Measurements from ENCODE around the gene TMEM52. TPM values are rescaled to one million over a fixed set of nuclear protein-coding genes. Genes with fewer than 3 reads are reported as not detected.

The TMEM52 gene
- total and polyA plus RNA-seq, 2 of the 13 experiments (the other 11 are each of a cell fraction or from before 2014, with no cell fraction given) = 13.2 to 18.7 TPM

- H4K20me1 ChIP-seq (ENCODE audit: insufficient read depth, low read length) = 0 out of 2 replicates have a peak, but pooled peaks cover 3% of the 10 kb centered on the region
- peaks cover 13% of the 10 kb centered on the region for H3K79me2 ChIP-seq (ENCODE audit: insufficient read depth, low read length)
- DNase-seq (ENCODE audit: low spot score) (peak; percentile 92), ATAC-seq (peak; percentile 28), FAIRE-seq (peak; percentile 96)
- H3K27ac ChIP-seq (ENCODE audit: extremely low read length, insufficient read depth, low read length) = peak overlapping the region; percentile 91
- H3K9ac ChIP-seq (ENCODE audit: insufficient read depth, low read depth, low read length) = peak overlapping the region; percentile 84
- peak overlapping the region; percentile 29 to 87 (median 54); a peak in 5 of 6 replicates for H3K4me3 ChIP-seq (replicated peaks in 1 of 3; ENCODE audit: insufficient read depth in 1 of 3, low read depth in 2 of 3, low read length in 3 of 3)
- no peaks in the 10 kb centered on the region for H3K9me3 ChIP-seq (ENCODE audit: low read length)
- intact Hi-C loops (cut with micrococcal nuclease; ENCODE audit: unreplicated experiment) (no loop called here), in situ Hi-C loops (cut with HindIII; ENCODE audit: extremely low pct_ligation_motif_present, low pct_unique_long_range_greater_than_20kb) (no loop called here)
- no peaks in the 10 kb centered on the region; a peak in 1 of 5 replicates for H3K36me3 ChIP-seq (replicated peaks in 1 of 2; ENCODE audit: control insufficient read depth in 1 of 2, insufficient read depth in 2 of 2, low read length in 2 of 2)
- ChIA-PET POLR2A (interaction anchor here (0.8 to 4.3 kb wide), 6 partner anchors 17 to 89 kb away, joined by 3 to 55 read pairs (median 8); partner anchors contain the start of gene TMEM52), CTCF (ENCODE audit: low intra/inter-chr PET ratio, low total read pairs) (no interaction called here)
- WGBS (ENCODE audit: low lambda C conversion rate) = 8% methylated on average over 13 of the region's 19 CpGs
- H3K27me3 ChIP-seq (ENCODE audit: control insufficient read depth in 1 of 2, insufficient read depth in 2 of 2, low read length in 2 of 2) = no peaks in the 10 kb centered on the region
- peaks cover 71% of the 10 kb centered on the region for H3K4me1 ChIP-seq (ENCODE audit: insufficient read depth, low read length)
- no TSS peak for BruUV-seq (replicated peaks)
- H2AFZ ChIP-seq (ENCODE audit: low read length) = no peak overlapping the region
- peak overlapping the region; percentile 95 for H3K4me2 ChIP-seq (ENCODE audit: low read depth, low read length)
- TF ChIP-seq SIN3A (IDR thresholded peaks at IDR 0.05; ENCODE audit: borderline replicate concordance, low read depth, low read length) (no peak), ZNF678 (CRISPR knock-in tag; IDR thresholded peaks at IDR 0.05) (no peak), PATZ1 (CRISPR knock-in tag; IDR thresholded peaks at IDR 0.05) (peak; percentile 92), TMF1 (CRISPR knock-in tag; IDR thresholded peaks at IDR 0.05; ENCODE audit: low read depth) (no peak), EHMT2 (IDR thresholded peaks at IDR 0.05; ENCODE audit: borderline replicate concordance, low read depth, low read length) (no peak), ATF4 (CRISPR knock-in tag; IDR thresholded peaks at IDR 0.05) (no peak), PBX2 (CRISPR knock-in tag; IDR thresholded peaks at IDR 0.05) (0 out of 2 replicates have a peak, but pooled peaks have one; percentile 14), ZNF530 (CRISPR knock-in tag; IDR thresholded peaks at IDR 0.05; ENCODE audit: low read depth) (no peak), FIP1L1 (IDR thresholded peaks at IDR 0.05; ENCODE audit: borderline replicate concordance, insufficient read depth, low read depth, low read length) (no peak), SSRP1 (CRISPR knock-in tag; IDR thresholded peaks at IDR 0.05) (no peak), ZBTB26 (CRISPR knock-in tag; IDR thresholded peaks at IDR 0.05; ENCODE audit: borderline replicate concordance) (no peak), HOXD1 (CRISPR knock-in tag; IDR thresholded peaks at IDR 0.05) (peak; percentile 64; the same call in 1 of the 2 replicates), ZNF280D (CRISPR knock-in tag; IDR thresholded peaks at IDR 0.05) (peak; percentile 87; the same call in 1 of the 2 replicates), HOXA9 (CRISPR knock-in tag; IDR thresholded peaks at IDR 0.05; ENCODE audit: borderline replicate concordance) (no peak), SP4 (CRISPR knock-in tag; IDR thresholded peaks at IDR 0.05) (peak; percentile 30)
Measured at GRCh38 chr1:1941211-1941841, 22.2 kb upstream of the TMEM52 start.
